Stimulated activated naive CD8-positive, alpha-beta T cell treated with anti-CD3 and anti-CD28 coated beads, Interleukin-15, Interleukin-2, amounts not matched to agents 100 ng/mL and 50 ng/mL, for 24 hours (primary cell): Measurements from ENCODE around the gene A1CF.
"Not testable (repeated sequence)": the region's sequence is repeated elsewhere in the genome, so short reads cannot be mapped to it uniquely, and the experiment has no call there.

Source experiments
- H3K27ac Mint-ChIP-seq: one replicate; pipeline ENCODE4 v1.8.0; 2021; ENCODE audit warnings: mild to moderate bottlenecking, mixed read lengths
- H3K27me3 Mint-ChIP-seq: one replicate; pipeline ENCODE4 v1.8.0; 2021; ENCODE audit warnings: mixed read lengths
- H3K36me3 Mint-ChIP-seq: one replicate; pipeline ENCODE4 v1.8.0; 2021; ENCODE audit warnings: low read depth, mixed read lengths
- H3K4me1 Mint-ChIP-seq: one replicate; pipeline ENCODE4 v1.8.0; 2021; ENCODE audit warnings: low read depth, mixed read lengths
- H3K4me3 Mint-ChIP-seq: one replicate; pipeline ENCODE4 v1.8.0; 2021; ENCODE audit warnings: mild to moderate bottlenecking, mixed read lengths
- H3K9me3 Mint-ChIP-seq: one replicate; pipeline ENCODE4 v1.8.0; 2021; ENCODE audit warnings: mixed read lengths

A1CF gene

DNA sequence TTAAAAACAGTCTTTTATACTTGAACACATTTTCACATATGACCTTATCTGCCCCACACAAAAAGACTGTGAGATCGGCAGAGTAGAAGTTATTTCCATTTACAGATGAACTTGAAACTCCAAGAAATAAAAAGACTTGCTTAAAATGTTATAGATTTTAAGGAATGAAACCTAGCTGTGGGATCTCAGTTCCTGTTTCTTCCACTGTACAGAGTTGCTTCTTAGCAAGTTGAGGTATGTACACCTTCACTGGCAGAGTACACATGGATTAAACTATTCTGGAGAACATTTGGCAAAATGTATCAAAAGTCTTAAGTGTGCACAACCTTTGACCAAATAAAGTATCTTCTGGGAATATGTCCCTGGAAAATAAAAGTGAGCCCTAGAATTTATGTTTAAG lies 48.3 kb downstream of the A1CF start:
- Mint-ChIP-seq H3K4me3 (no peak overlapping the region), H3K27ac (no peak overlapping the region), H3K36me3 (no peaks in the 10 kb centered on the region), H3K4me1 (no peaks in the 10 kb centered on the region), H3K27me3 (peaks cover 12% of the 10 kb centered on the region), H3K9me3 (no peaks in the 10 kb centered on the region)

DNA sequence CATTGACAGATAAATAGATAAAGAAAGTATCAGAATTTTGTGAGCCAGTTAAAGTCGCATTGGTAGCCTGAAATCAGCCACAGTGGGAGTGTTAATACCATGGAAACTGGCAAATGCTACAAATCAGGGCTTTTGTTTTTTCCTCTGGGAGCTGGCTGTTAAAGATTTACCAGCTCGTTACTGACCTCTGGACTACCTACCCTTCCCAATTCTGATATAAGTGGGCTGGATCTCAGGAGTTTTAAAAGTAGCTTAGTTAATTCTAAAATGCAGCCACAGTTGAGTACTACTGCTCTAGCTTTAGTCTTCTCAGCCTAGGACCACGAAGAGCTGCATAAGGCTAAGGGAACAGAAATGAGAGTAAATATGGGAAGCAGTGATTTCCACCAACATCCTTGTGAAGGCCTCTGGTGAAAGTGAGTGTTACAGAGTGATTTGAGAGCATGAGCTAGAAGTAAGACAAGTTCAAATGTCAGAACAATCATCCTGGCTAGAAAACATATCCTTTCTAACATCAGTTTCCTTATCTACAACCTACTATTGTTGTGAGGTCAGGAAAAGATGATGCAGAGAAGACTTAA lies 53.2 kb downstream of the A1CF start:
- Mint-ChIP-seq H3K9me3 (no peaks in the 10 kb centered on the region), H3K36me3 (no peaks in the 10 kb centered on the region), H3K27ac (no peak overlapping the region), H3K4me3 (no peak overlapping the region), H3K4me1 (no peaks in the 10 kb centered on the region), H3K27me3 (peaks cover 13% of the 10 kb centered on the region)

DNA sequence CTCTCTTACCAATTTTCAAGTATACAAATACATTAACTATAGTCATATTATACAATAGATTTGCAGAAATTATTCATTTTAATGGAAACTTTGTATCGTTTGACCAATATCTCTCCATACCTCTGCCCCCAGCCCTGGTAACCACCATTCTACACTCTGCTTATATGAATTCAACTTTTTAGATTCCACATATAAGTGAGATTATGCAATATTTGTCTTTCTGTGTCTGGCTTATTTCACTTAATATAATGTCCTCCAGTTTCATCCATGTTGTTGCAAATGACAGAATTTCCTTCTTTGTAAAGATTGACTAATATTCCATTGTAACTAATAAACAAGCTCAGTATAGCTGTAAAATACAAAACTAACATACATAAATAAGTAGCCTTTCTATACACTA lies 55.4 kb downstream of the A1CF start:
- H3K27me3 Mint-ChIP-seq, result peaks cover 13% of the 10 kb centered on the region

DNA sequence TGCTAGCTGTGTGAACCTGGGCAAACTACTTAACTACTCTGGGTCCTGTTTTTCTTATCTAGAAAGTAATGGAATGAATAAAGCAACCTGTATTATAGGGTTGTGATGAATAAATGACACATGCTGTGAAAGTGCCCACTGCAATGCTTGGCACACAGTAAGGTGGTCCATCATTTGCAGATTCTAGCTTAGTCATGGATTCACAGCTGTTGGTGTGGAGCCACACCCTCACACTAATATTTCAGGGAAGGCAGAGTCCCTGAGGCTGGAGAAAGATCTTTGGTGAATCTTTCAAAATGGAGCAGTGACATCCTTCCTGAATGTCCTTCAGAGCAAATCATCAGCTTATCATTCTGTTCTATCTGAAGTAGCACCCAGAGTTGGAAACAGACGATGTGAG lies 60.6 kb downstream of the A1CF start:
- H3K27ac Mint-ChIP-seq, result no peak overlapping the region

More for the DNA sequence above, 55.4 kb downstream of the A1CF start:
- Mint-ChIP-seq H3K27ac (no peak overlapping the region), H3K36me3 (no peaks in the 10 kb centered on the region), H3K4me1 (no peaks in the 10 kb centered on the region), H3K4me3 (no peak overlapping the region), H3K9me3 (no peaks in the 10 kb centered on the region)

DNA sequence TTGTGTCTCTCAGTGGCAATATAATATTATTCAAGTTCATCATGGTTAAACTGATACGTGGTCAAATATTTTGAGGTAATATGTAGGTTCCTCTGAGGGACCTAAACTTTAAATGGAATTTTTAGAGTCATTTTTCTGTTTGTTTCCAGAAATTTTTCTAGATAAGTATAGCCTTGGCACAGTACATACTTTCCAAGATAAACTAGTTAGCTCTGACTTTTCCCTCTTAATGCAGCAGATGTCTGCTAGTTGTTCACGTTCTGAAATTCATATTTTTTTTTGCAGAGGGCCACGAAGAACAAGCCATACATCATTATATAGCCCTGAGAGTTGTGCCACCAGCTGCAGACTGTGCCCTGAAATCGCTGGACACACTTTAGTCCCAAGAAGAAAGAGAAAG lies 61.6 kb downstream of the A1CF start:
- Mint-ChIP-seq H3K27ac (no peak overlapping the region), H3K27me3 (peaks cover 20% of the 10 kb centered on the region), H3K4me1 (no peaks in the 10 kb centered on the region), H3K9me3 (no peaks in the 10 kb centered on the region), H3K4me3 (no peak overlapping the region), H3K36me3 (no peaks in the 10 kb centered on the region)

More for the DNA sequence above, 60.6 kb downstream of the A1CF start:
- peaks cover 24% of the 10 kb centered on the region for H3K27me3 Mint-ChIP-seq
- no peaks in the 10 kb centered on the region for H3K4me1 Mint-ChIP-seq
- H3K36me3 Mint-ChIP-seq, result no peaks in the 10 kb centered on the region
- no peak overlapping the region for H3K4me3 Mint-ChIP-seq
- no peaks in the 10 kb centered on the region for H3K9me3 Mint-ChIP-seq

DNA sequence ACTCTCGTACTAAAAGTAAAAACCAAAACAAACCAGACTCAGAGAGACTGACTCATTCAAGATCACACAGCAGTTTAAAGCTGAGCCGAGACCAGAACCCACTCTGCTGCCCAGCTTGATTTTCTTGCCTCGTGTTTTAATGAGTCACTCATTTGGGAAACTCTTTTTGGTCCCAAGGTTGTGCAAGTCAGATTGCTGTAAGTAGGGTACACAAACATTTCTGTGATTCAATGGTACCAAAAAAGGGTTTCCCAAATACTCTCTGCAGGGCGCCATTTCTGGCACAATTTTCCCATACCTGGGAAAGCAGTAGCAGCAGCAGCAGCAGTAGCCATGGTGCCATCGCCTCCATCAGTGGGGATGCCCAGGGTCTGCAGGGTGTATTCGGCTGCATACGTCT lies 75.8 kb downstream of the A1CF start:
- Mint-ChIP-seq H3K4me1 (no peaks in the 10 kb centered on the region), H3K36me3 (no peaks in the 10 kb centered on the region), H3K27me3 (peaks cover 3% of the 10 kb centered on the region), H3K4me3 (no peak overlapping the region), H3K27ac (no peak overlapping the region), H3K9me3 (no peaks in the 10 kb centered on the region)

DNA sequence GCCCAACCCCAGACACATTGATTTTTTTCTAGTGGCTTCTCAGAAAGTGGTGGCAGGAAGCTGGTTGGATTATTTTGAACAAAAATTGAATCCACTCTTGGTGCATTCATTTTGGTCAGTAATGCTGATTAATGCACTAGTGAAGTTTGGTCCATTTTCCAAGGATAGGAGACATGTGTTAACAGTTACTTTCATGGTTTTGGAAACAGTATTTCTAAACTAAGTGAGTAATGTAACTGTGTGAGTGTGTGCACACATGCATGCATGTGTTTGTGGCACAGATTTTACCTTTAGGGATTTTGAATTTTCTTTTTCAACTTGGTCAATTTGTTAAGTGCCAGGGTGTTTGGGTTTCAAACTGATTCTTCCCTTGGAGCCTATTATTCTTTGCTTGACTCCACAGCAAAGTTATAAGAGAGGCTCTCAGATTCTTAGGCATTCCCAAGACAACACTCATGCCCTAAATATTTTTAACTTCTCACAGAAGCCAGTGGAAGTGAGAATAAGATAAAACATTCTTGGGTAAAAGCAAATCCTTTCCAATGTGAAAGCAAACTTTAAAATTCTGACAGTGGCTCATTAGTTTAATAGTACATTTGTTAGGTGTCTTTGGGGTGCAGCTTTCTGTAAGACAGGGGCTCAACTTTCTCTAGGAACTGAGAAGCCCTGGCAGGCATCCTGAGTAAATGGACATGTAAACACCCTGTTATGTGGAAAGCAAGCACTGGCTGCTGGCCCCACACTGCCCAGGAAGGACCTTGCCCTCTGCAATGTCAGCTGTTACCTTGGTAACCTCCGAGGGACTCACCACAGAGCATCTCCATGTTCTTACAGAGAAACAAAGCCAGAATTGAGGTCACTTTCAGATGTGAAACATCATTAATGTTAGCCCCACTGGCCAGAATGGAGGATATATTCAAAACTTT lies 77.3 kb downstream of the A1CF start:
- H3K4me1 Mint-ChIP-seq, result no peaks in the 10 kb centered on the region
- H3K27ac Mint-ChIP-seq, result no peak overlapping the region
- no peaks in the 10 kb centered on the region for H3K36me3 Mint-ChIP-seq
- peaks cover 3% of the 10 kb centered on the region for H3K27me3 Mint-ChIP-seq
- H3K9me3 Mint-ChIP-seq, result no peaks in the 10 kb centered on the region
- H3K4me3 Mint-ChIP-seq, result no peak overlapping the region

DNA sequence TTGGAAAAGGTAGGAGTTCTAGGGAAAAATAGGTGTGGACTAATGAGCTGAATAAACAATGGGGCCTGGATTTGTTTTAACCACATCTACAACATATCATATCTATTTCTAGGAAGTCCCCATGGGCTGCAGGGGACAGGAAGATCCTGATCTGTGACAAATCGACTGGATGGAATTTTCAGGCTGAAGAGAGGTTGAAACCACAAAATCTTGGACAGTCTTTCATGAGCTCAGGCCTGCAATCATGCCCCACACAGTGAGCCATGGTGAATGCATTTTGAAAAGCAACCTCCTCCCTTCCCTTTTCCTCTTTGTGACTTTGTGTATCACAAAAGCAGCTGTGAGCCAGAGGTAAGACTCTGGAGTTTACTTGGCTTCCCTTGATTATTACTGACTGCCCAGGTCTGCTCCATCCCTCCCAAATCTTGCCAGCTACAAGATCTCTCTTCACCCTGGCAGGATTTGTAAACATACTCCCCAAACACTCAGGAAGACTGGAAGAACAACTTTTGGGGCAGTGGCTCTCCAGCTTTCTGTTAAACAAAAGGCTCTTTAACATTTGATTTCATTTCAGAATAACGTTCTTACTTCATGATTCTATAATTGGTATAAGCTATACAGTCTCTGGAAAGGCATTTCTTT lies 79.3 kb downstream of the A1CF start:
- Mint-ChIP-seq H3K36me3 (no peaks in the 10 kb centered on the region), H3K27ac (no peak overlapping the region), H3K4me3 (no peak overlapping the region)

DNA sequence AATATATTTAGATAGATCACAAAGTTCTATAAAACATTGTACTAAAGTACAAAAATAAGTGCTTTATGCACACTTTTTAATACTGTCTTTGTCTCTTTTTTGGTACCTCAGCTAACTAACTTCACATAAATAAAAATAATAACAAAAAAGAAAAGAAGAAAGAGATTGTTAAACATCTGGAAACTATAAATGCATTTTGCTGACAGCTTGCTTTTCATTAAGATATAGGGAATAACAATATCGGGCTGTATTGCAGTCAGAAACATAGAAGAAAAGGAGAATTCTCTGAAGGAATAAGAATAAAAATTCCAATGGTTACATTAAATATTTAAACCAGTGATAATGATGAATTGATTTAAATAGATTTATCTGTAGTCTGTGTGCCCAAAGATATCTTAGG lies 85.8 kb downstream of the A1CF start:
- peaks cover 20% of the 10 kb centered on the region for H3K27me3 Mint-ChIP-seq

More for the DNA sequence above, 79.3 kb downstream of the A1CF start:
- peaks cover 6% of the 10 kb centered on the region for H3K27me3 Mint-ChIP-seq
- no peaks in the 10 kb centered on the region for H3K9me3 Mint-ChIP-seq
- H3K4me1 Mint-ChIP-seq, result no peaks in the 10 kb centered on the region

DNA sequence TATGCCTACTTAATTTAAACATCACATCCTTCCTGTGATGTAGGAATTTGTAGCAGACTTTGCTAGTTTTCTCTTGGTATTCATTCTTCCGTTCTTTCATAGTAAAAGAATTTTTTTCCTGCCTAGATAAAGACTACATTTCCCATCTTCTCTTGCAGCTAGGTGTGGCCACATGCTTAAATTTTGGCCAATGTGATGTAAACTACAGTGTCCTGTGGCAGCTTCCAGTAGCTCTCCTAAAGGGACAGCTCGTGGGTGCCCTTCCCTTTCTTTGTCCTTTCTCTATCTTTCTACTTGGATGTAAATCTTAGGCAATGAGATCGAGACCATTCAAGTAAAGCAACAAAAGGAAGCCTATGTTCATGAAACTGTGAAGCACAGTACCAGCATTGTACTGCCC lies 87.1 kb downstream of the A1CF start:
- no peaks in the 10 kb centered on the region for H3K4me1 Mint-ChIP-seq
- no peak overlapping the region for H3K4me3 Mint-ChIP-seq
- peaks cover 26% of the 10 kb centered on the region for H3K27me3 Mint-ChIP-seq
- H3K9me3 Mint-ChIP-seq, result peaks cover 3% of the 10 kb centered on the region
- no peak overlapping the region for H3K27ac Mint-ChIP-seq
- no peaks in the 10 kb centered on the region for H3K36me3 Mint-ChIP-seq

More for the DNA sequence above, 85.8 kb downstream of the A1CF start:
- Mint-ChIP-seq H3K9me3 (peaks cover 3% of the 10 kb centered on the region), H3K4me1 (no peaks in the 10 kb centered on the region), H3K27ac (no peak overlapping the region), H3K36me3 (no peaks in the 10 kb centered on the region), H3K4me3 (no peak overlapping the region)

DNA sequence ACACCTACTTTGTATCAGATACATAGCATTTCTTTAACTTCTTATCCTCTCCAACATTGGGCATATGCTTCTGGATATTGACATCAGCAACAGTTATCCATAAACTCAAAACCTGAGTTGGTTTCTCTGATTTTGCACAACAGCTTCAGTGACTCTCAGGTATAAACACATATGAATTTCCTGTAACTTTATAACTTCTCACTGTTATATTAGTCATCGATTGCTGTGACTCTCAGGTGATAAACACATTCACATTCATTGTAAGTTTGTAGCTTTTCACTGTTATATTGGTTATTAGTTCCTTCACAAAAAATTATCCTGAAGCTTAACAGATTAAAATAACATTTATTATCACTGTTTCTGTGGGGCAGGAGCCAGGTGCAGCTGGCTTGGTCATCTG lies 88.7 kb downstream of the A1CF start:
- H3K36me3 Mint-ChIP-seq, result no peaks in the 10 kb centered on the region
- no peak overlapping the region for H3K4me3 Mint-ChIP-seq
- peaks cover 3% of the 10 kb centered on the region for H3K9me3 Mint-ChIP-seq
- H3K4me1 Mint-ChIP-seq, result no peaks in the 10 kb centered on the region
- H3K27me3 Mint-ChIP-seq, result peaks cover 26% of the 10 kb centered on the region
- no peak overlapping the region for H3K27ac Mint-ChIP-seq

DNA sequence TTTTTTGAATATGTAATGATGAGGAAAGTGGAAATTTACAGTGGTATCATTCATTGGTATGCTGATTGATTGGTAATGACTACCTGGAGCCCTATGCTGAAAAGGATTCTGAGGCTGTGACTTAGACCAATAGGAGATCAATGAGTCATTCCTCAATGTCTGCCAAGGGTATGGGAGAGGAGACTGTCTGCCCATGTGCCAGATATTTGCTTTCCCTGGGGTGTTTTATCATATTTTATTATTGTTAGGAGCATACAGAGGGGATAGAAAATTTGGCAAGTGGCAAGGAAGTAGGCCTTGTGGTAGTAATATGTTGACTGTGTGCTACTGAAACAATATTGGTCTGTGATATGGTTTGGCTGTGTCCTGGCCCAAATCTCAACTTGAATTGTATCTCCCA lies 90.9 kb downstream of the A1CF start:
- no peak overlapping the region for H3K27ac Mint-ChIP-seq
- peaks cover 13% of the 10 kb centered on the region for H3K27me3 Mint-ChIP-seq
- H3K9me3 Mint-ChIP-seq, result peaks cover 3% of the 10 kb centered on the region
- no peaks in the 10 kb centered on the region for H3K4me1 Mint-ChIP-seq
- no peaks in the 10 kb centered on the region for H3K36me3 Mint-ChIP-seq
- no peak overlapping the region for H3K4me3 Mint-ChIP-seq

DNA sequence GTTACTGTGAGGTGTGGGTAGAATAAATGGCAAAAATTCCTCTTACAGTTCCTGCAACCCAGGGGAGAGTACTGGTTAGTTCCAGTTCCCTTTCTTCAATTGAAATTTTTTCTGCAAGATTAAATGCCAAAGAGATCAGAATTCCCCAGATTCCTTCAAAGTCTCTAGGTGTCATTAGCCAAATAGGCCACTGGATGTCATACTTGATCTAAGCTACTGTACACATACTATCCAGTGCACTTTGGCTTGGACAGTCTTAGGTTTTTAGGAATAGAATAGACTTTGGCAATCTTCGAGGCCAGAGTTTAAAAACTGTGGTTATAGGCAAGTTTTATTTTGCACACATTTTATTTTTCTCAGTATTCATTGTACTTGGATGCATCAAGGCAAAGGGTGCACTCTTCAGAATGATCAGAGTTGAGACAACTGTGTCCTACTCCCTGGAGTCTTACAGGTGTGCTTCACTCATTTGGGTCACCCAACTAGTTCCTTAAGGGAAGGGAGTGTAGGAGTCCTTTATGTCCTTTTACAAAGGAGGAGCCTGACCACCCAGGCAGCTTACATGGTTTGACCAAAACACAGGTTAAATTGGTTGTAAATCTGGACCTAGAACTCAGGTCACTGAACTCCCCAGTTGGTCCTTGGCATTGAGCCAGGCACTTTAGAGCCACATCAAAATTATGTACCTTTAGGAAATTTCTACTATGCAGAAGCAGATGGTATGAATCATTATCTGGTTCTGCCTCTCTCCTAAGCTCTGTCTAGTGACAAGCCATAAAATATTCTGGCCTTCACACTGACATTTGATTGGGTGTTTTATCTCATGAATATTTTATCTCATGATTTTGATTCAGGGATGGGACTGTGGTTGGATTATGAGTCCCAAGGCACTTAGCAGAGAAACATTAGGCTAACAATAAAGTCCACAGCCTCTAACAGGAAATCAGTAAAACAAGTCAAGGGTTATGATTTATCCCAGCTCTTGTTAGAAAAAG lies 96.2 kb downstream of the A1CF start:
- Mint-ChIP-seq H3K27me3 (peaks cover 6% of the 10 kb centered on the region), H3K4me1 (no peaks in the 10 kb centered on the region), H3K27ac (no peak overlapping the region)

DNA sequence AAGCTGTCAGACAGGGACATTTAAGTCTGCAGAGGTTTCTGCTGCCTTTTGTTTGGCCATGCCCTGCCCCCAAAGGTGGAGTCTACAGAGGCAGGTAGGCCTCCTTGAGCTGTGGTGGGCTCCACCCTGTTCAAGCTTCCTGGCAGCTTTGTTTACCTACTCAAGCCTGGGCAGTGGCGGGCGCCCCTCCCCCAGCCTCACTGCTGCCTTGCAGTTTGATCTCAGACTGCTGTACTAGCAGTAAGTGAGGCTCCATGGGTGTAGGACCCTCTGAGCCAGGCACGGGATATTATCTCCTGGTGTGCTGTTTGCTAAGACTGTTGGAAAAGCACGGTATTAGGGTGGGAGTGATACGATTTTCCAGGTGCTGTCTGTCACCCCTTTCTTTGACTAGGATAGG lies 97.5 kb downstream of the A1CF start:
- not testable (repeated sequence) for H3K36me3 Mint-ChIP-seq, H3K4me1 Mint-ChIP-seq, H3K27me3 Mint-ChIP-seq, H3K9me3 Mint-ChIP-seq, H3K27ac Mint-ChIP-seq, H3K4me3 Mint-ChIP-seq

More for the DNA sequence above, 96.2 kb downstream of the A1CF start:
- peaks cover 8% of the 10 kb centered on the region for H3K36me3 Mint-ChIP-seq
- peaks cover 5% of the 10 kb centered on the region for H3K9me3 Mint-ChIP-seq
- no peak overlapping the region for H3K4me3 Mint-ChIP-seq
